OCI-LY1 (cell line): ENCODE measurements around the gene TEPSIN.

Experiments used
- CTCF ChIP-seq: fragments of 200-600 bp; sonication (generic), shearing (Covaris generic); IDR thresholded peaks from 2 replicates; pipeline ENCODE4 v1.5.1; 2017; ENCODE audit warnings: mild to moderate bottlenecking, antibody characterized with exemption, low read length, moderate library complexity, mixed read lengths
- EZH2 ChIP-seq: fragments of 200-600 bp; sonication (generic), shearing (Covaris generic); IDR thresholded peaks from 2 replicates; pipeline ENCODE4 v1.8.0; 2017; ENCODE audit warnings: borderline replicate concordance, mixed run types, mild to moderate bottlenecking, antibody characterized with exemption, low read length, moderate library complexity, mixed read lengths

GRCh38 chr17:81222620-81222905 lies 16.3 kb downstream of the TEPSIN start:
- TF ChIP-seq EZH2 (no peak), CTCF (no peak)
